Measurements from ENCODE around the gene DOC2A.
"Not testable (repeated sequence)": the region's sequence is repeated elsewhere in the genome, so short reads cannot be mapped to it uniquely, and the experiment has no call there.

DOC2A gene

GRCh38 chr16:30041841-30042240, 31.0 kb upstream of the DOC2A start:
- H3K4me3 ChIP-seq (ENCODE audit: low read depth, low read length), result no peak overlapping the region
- no peaks in the 10 kb centered on the region for H3K9me3 ChIP-seq (ENCODE audit: control insufficient read depth, insufficient read depth, low read length)
- H3K27me3 ChIP-seq (ENCODE audit: control insufficient read depth, insufficient read depth, low read length), result no peaks in the 10 kb centered on the region
- H3K27ac ChIP-seq (ENCODE audit: low read depth, low read length), result no peak overlapping the region
- H3K9ac ChIP-seq (ENCODE audit: low read depth, low read length), result no peak overlapping the region
- no peaks in the 10 kb centered on the region for H3K4me1 ChIP-seq (ENCODE audit: control insufficient read depth, insufficient read depth, low read length)
- H3K36me3 ChIP-seq (ENCODE audit: control insufficient read depth, insufficient read depth, low read length), result no peaks in the 10 kb centered on the region

DNA sequence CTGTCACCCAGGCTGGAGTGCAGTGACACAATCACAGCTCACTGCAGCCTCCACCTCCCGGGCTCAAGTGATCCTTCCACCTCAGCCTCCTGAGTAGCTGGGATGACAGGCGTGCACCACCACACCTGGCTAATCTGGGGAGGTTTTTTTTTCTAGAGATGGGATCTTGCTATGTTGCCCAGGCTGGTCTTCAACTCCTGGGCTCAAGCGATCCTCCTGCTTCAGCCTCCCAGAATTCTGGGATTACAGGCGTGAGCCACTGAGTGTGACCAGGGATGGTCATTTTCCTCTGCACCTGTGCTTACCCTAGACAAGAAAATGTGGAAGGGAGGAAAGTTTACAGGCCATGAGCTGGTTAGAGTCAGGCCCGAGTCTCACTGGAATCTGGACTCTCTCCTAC, 29.9 kb upstream of the DOC2A start:
- H3K4me1 ChIP-seq (ENCODE audit: control insufficient read depth, insufficient read depth, low read length); H3K27me3 ChIP-seq (ENCODE audit: control insufficient read depth, insufficient read depth, low read length); H3K4me3 ChIP-seq (ENCODE audit: low read depth, low read length); H3K9ac ChIP-seq (ENCODE audit: low read depth, low read length); H3K36me3 ChIP-seq (ENCODE audit: control insufficient read depth, insufficient read depth, low read length); H3K27ac ChIP-seq (ENCODE audit: low read depth, low read length); H3K9me3 ChIP-seq (ENCODE audit: control insufficient read depth, insufficient read depth, low read length): not testable (repeated sequence)

- no peaks in the 10 kb centered on the region for H3K36me3 ChIP-seq (ENCODE audit: control insufficient read depth, insufficient read depth, low read length)
- H3K27ac ChIP-seq (ENCODE audit: low read depth, low read length), result no peak overlapping the region
- peaks cover 3% of the 10 kb centered on the region; the same call in 1 of the 2 replicates for H3K27me3 ChIP-seq (ENCODE audit: control insufficient read depth, insufficient read depth, low read length)
- no peak overlapping the region for H3K4me3 ChIP-seq (ENCODE audit: low read depth, low read length)
- H3K9ac ChIP-seq (ENCODE audit: low read depth, low read length), result no peak overlapping the region
- H3K4me1 ChIP-seq (ENCODE audit: control insufficient read depth, insufficient read depth, low read length), result no peaks in the 10 kb centered on the region
- H3K9me3 ChIP-seq (ENCODE audit: control insufficient read depth, insufficient read depth, low read length), result no peaks in the 10 kb centered on the region
Observed at GRCh38 chr16:30040221-30040620, 29.4 kb upstream of the DOC2A start.

GRCh38 chr16:30033270-30033669, 22.4 kb upstream of the DOC2A start:
- no peak overlapping the region for H3K4me3 ChIP-seq (ENCODE audit: low read depth, low read length)
- no peak overlapping the region for H3K9ac ChIP-seq (ENCODE audit: low read depth, low read length)
- H3K9me3 ChIP-seq (ENCODE audit: control insufficient read depth, insufficient read depth, low read length), result no peaks in the 10 kb centered on the region
- peaks cover 22% of the 10 kb centered on the region for H3K4me1 ChIP-seq (ENCODE audit: control insufficient read depth, insufficient read depth, low read length)
- H3K27ac ChIP-seq (ENCODE audit: low read depth, low read length), result no peak overlapping the region
- no peaks in the 10 kb centered on the region for H3K36me3 ChIP-seq (ENCODE audit: control insufficient read depth, insufficient read depth, low read length)
- peaks cover 24% of the 10 kb centered on the region for H3K27me3 ChIP-seq (ENCODE audit: control insufficient read depth, insufficient read depth, low read length)

DNA sequence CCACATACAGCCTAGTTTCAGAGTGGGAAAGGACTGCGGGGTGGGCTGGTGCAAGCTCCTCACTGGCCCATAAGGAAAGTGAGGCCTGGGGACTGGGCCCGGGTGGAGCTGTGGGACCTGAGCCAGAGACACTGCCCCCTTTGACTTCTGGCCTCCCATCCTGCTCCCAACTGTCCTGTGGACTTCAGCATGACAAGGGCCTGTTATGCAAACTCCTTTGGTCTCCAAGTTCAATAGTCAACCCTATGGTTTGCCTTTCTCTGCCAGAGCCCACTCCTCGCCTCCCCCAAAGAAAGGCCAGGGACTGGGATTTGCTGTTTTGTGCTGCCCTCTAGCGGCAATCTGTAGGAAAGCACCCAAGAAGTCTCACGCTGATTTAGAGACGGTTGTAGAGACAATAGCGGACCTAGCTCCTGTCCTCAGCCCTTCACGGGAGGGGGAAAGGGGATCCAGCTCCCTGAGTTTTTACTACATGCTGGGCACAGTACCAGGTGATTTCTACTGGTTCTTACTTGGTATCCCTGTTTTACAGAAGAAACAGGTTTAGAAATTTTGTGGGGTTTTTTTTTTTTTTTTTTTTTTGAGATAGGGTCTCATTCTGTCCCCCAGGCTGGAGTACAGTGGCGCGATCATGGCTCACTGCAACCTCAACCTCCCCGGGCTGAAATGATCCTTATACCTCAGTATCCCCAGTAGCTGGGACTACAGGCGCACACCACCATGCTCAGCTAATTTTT, 21.4 kb upstream of the DOC2A start:
- Histone ChIP-seq H3K4me3 (ENCODE audit: low read depth, low read length) (0 out of 2 replicates have a peak overlapping the region, but pooled peaks have one; percentile 67), H3K4me1 (ENCODE audit: control insufficient read depth, insufficient read depth, low read length) (peaks cover 22% of the 10 kb centered on the region), H3K9me3 (ENCODE audit: control insufficient read depth, insufficient read depth, low read length) (no peaks in the 10 kb centered on the region), H3K27me3 (ENCODE audit: control insufficient read depth, insufficient read depth, low read length) (peaks cover 24% of the 10 kb centered on the region), H3K9ac (ENCODE audit: low read depth, low read length) (no peak overlapping the region), H3K27ac (ENCODE audit: low read depth, low read length) (no peak overlapping the region), H3K36me3 (ENCODE audit: control insufficient read depth, insufficient read depth, low read length) (no peaks in the 10 kb centered on the region)

- Histone ChIP-seq H3K9me3 (ENCODE audit: control insufficient read depth, insufficient read depth, low read length) (no peaks in the 10 kb centered on the region), H3K27ac (ENCODE audit: low read depth, low read length) (no peak overlapping the region), H3K27me3 (ENCODE audit: control insufficient read depth, insufficient read depth, low read length) (peaks cover 24% of the 10 kb centered on the region), H3K9ac (ENCODE audit: low read depth, low read length) (no peak overlapping the region), H3K36me3 (ENCODE audit: control insufficient read depth, insufficient read depth, low read length) (no peaks in the 10 kb centered on the region), H3K4me1 (ENCODE audit: control insufficient read depth, insufficient read depth, low read length) (peaks cover 22% of the 10 kb centered on the region), H3K4me3 (ENCODE audit: low read depth, low read length) (peak overlapping the region; percentile 67)
Observed at GRCh38 chr16:30031477-30031918, 20.7 kb upstream of the DOC2A start.

DNA sequence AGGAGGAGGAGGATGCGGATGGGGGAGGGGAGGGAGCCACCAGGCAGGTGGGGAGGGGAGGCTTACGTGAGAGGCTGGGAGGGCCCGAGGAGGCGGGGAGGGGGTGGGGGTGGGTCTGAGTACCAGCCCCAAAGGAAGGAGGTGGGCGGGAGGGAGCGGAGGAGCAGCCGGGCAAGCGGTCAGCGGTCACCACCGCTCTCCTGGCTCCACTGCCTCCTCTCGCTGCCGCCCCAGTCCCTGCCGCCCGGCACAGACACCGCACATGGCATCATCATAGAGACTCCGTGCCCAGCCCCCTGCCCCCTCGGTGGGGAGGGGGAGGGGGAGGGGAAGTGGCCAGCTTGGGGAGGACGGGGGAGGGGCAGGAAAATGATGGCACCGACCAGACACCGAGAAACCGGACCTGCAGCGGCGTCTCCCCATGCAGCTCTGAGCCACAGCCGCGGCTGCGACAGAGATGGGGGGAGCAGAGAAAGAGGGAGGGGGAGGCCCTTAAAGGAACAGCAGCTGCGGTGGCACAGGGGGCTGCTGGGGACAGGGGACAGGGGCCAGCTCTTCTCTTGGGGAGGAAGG, 20.1 kb upstream of the DOC2A start, which contains the start of gene TLCD3B:
Gene TLCD3B, minus strand, starts transcription at position 431 of the 573 bp plus-strand sequence. CDS start 744 bp downstream, outside the sequence.
- 0 out of 2 replicates have a peak within 1 kb of the TSS, but pooled peaks have one; percentile 14 for H3K9ac ChIP-seq (ENCODE audit: low read depth, low read length)
- 0 out of 2 replicates have a peak, but pooled peaks cover 3% of the 10 kb centered on the region for H3K36me3 ChIP-seq (ENCODE audit: control insufficient read depth, insufficient read depth, low read length)
- no peak within 1 kb of the TSS for H3K27ac ChIP-seq (ENCODE audit: low read depth, low read length)
- peaks cover 22% of the 10 kb centered on the region for H3K4me1 ChIP-seq (ENCODE audit: control insufficient read depth, insufficient read depth, low read length)
- H3K4me3 ChIP-seq (ENCODE audit: low read depth, low read length), result peak within 1 kb of the TSS; percentile 67
- H3K9me3 ChIP-seq (ENCODE audit: control insufficient read depth, insufficient read depth, low read length), result no peaks in the 10 kb centered on the region
- H3K27me3 ChIP-seq (ENCODE audit: control insufficient read depth, insufficient read depth, low read length), result peaks cover 24% of the 10 kb centered on the region

DNA sequence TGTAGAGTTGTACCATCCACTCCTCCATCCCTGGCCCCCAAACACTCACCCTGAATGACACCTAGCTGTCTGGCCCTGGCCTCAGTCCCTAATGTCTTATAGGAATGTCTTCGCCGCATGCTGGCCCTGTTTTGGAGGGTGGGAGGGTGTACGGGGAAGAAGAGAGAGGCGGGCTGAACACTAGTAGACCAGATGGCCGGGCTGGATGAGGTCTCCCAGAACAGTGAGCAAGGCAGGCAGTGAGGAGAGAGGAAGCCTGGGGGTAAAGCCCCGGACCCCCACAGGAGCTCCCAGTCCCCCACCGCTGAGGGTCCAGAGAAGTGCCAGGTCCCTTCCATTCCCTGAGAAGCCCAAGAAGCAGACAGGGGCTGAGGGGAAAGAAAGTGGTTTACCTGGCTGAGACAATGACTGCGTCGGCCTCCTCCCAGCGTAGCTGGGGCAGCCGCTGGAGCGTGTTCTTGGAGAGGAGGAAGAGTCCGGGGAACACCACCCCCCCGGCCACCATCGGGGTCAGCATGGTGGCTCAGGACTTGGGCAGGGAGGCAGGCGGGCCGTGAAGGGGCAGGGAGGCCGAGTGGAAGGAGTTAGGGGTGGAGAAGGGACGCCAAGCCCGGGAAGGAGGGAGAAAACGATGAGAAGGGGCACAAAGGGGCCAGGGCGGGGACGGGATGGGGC, 19.3 kb upstream of the DOC2A start:
- H3K9ac ChIP-seq (ENCODE audit: low read depth, low read length), result 0 out of 2 replicates have a peak overlapping the region, but pooled peaks have one; percentile 14
- peak overlapping the region; percentile 67 for H3K4me3 ChIP-seq (ENCODE audit: low read depth, low read length)
- H3K27ac ChIP-seq (ENCODE audit: low read depth, low read length), result no peak overlapping the region
- peaks cover 21% of the 10 kb centered on the region for H3K27me3 ChIP-seq (ENCODE audit: control insufficient read depth, insufficient read depth, low read length)
- H3K4me1 ChIP-seq (ENCODE audit: control insufficient read depth, insufficient read depth, low read length), result peaks cover 22% of the 10 kb centered on the region
- H3K36me3 ChIP-seq (ENCODE audit: control insufficient read depth, insufficient read depth, low read length), result peaks cover 9% of the 10 kb centered on the region
- H3K9me3 ChIP-seq (ENCODE audit: control insufficient read depth, insufficient read depth, low read length), result no peaks in the 10 kb centered on the region

DNA sequence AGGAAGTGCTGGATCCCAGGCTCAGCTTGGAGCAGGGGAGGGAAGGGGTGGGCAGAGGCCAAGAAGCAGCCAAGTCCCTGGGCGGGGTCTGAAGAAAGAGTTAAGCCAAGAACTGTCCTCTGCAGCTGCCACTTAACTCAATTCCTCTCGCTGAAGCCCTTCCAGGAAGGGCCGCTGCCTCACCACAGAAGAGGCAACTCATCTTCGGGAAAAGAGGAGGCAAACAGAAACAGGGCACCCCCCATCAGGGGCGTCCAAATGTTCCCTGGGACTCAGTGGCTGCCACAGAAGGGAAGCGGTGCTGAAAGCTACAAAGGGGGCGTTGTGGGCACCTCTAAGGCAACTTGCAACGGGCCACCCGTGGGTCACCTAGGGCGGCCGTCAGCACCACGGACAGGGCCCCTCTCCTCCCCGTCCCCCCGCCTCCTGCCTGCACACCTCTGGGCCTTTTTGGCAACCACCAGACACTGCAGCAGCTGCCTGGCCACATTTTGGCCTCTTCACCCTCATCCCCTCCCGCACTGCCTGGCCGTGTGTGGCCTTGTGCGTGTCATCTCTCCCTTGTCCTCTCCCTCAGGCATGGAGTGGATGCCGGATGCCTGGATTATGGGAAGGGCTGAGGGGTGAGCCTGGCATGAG, 17.7 kb upstream of the DOC2A start:
- Histone ChIP-seq H3K4me1 (ENCODE audit: control insufficient read depth, insufficient read depth, low read length) (peaks cover 22% of the 10 kb centered on the region), H3K4me3 (ENCODE audit: low read depth, low read length) (no peak overlapping the region), H3K36me3 (ENCODE audit: control insufficient read depth, insufficient read depth, low read length) (peaks cover 10% of the 10 kb centered on the region), H3K27me3 (ENCODE audit: control insufficient read depth, insufficient read depth, low read length) (peaks cover 20% of the 10 kb centered on the region), H3K9ac (ENCODE audit: low read depth, low read length) (no peak overlapping the region), H3K27ac (ENCODE audit: low read depth, low read length) (no peak overlapping the region), H3K9me3 (ENCODE audit: control insufficient read depth, insufficient read depth, low read length) (no peaks in the 10 kb centered on the region)

GRCh38 chr16:30027588-30028437, 17.0 kb upstream of the DOC2A start:
- no peak overlapping the region for H3K9ac ChIP-seq (ENCODE audit: low read depth, low read length)
- H3K4me3 ChIP-seq (ENCODE audit: low read depth, low read length), result no peak overlapping the region
- H3K4me1 ChIP-seq (ENCODE audit: control insufficient read depth, insufficient read depth, low read length), result peaks cover 22% of the 10 kb centered on the region
- no peak overlapping the region for H3K27ac ChIP-seq (ENCODE audit: low read depth, low read length)
- peaks cover 10% of the 10 kb centered on the region for H3K36me3 ChIP-seq (ENCODE audit: control insufficient read depth, insufficient read depth, low read length)
- no peaks in the 10 kb centered on the region for H3K9me3 ChIP-seq (ENCODE audit: control insufficient read depth, insufficient read depth, low read length)
- H3K27me3 ChIP-seq (ENCODE audit: control insufficient read depth, insufficient read depth, low read length), result peaks cover 14% of the 10 kb centered on the region
